ENCODE measurements around the gene CNTN1. TPM values are rescaled to one million over a fixed set of nuclear protein-coding genes. Genes with fewer than 3 reads are reported as not detected.

CNTN1 gene
- total RNA-seq, 4 donors from 2014 or later = 0.40 to 3.9 (median 0.68) TPM

DNA sequence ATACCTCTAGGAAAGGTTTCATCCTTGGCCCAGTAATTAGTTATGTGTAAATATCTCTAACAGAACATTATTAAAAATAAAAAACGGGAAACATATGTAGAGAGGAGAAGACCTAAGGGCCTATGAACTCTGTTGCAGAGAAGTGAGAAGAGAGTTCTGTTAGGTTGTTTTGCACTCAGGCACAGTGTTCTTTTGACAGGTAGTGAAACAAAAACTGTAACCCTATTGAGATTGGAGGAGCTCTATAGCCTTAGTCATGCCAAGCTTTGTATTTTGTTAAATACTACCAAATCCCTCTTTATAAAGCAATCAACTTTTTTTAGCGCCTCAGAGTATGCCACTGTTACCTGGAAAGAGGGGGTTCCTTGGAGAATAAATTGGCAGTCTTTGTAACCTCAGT, 77.6 kb downstream of the CNTN1 start:
- TF ChIP-seq, protein P1, sequence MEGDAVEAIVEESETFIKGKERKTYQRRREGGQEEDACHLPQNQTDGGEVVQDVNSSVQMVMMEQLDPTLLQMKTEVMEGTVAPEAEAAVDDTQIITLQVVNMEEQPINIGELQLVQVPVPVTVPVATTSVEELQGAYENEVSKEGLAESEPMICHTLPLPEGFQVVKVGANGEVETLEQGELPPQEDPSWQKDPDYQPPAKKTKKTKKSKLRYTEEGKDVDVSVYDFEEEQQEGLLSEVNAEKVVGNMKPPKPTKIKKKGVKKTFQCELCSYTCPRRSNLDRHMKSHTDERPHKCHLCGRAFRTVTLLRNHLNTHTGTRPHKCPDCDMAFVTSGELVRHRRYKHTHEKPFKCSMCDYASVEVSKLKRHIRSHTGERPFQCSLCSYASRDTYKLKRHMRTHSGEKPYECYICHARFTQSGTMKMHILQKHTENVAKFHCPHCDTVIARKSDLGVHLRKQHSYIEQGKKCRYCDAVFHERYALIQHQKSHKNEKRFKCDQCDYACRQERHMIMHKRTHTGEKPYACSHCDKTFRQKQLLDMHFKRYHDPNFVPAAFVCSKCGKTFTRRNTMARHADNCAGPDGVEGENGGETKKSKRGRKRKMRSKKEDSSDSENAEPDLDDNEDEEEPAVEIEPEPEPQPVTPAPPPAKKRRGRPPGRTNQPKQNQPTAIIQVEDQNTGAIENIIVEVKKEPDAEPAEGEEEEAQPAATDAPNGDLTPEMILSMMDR (IDR thresholded peaks at IDR 0.05) = no peak
- no peak for TF ChIP-seq POLR2A (IDR thresholded peaks at IDR 0.05)
- no peaks in the 10 kb centered on the region for H3K27me3 ChIP-seq
- no peak for DNase-seq
- H3K9me3 ChIP-seq = no peaks in the 10 kb centered on the region
- H3K4me1 ChIP-seq = no peaks in the 10 kb centered on the region
- no peak overlapping the region for H3K27ac ChIP-seq
- no peak overlapping the region for H3K4me3 ChIP-seq
- H3K36me3 ChIP-seq = no peaks in the 10 kb centered on the region

DNA sequence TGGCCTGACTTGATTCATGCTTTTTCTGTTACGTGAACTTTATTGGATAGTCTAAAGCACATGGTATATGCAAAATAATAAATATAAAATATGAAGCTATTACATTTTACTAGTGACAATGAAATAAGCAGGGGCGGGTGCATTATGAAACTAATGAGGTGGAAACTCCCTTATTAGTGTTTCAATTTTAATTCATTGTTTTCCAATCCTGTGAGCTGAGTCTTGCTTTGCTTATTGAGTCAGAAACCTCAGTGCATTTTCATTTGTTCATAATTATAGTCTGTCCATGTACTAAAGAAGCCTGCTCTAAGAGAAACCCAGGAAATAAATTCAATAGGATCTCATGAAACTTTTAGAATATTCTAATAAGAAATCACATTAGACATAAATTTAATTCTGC, 78.5 kb downstream of the CNTN1 start:
- TF ChIP-seq POLR2A (IDR thresholded peaks at IDR 0.05) = no peak
- TF ChIP-seq, protein P1 (IDR thresholded peaks at IDR 0.05) = no peak
- DNase-seq = no peak
- no peaks in the 10 kb centered on the region for H3K9me3 ChIP-seq
- no peaks in the 10 kb centered on the region for H3K36me3 ChIP-seq
- no peaks in the 10 kb centered on the region for H3K27me3 ChIP-seq
- no peaks in the 10 kb centered on the region for H3K4me1 ChIP-seq
- no peak overlapping the region for H3K27ac ChIP-seq
- H3K4me3 ChIP-seq = no peak overlapping the region

DNA sequence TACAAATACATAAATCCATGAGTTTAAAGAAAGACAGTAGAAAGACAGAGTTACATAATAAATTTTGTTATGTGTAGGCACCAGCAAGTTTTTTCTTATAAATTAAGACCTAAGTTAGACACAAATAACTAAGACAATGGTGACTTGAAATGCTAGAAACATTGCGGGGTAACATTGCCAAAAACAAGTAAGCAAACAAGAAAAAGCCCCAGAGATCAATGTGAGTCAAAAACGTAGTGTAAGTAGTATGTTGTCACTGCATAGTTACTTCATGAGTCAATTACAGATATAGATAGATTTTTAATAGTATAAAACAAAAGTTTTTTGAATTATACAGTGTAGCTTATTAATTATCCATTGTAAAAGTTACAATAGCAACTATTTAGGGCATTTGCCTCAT, 83.4 kb downstream of the CNTN1 start:
- DNase-seq = no peak
- Histone ChIP-seq H3K36me3 (no peaks in the 10 kb centered on the region), H3K4me1 (no peaks in the 10 kb centered on the region), H3K27ac (no peak overlapping the region), H3K9me3 (no peaks in the 10 kb centered on the region), H3K27me3 (no peaks in the 10 kb centered on the region), H3K4me3 (no peak overlapping the region)
- no peak for TF ChIP-seq POLR2A (IDR thresholded peaks at IDR 0.05)
- TF ChIP-seq, protein P1 (IDR thresholded peaks at IDR 0.05) = no peak

DNA sequence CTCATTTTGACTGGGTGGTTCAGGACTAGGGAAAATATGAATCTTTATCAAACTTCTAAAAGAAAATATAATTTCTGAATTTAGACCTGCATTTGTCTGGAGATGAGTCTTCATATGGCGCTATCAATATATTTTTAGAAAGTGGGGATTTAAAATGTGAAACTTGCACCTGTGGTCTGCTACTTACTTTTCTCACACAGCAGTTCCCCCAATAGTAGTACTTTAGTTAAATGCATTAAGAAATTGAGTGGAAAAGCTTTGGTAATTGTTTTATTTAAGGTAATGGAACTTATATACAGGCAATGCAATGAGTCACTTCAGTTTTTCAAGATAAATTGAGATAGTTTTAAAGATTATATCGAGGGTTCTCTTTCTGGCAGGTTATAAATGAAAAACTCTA, 91.9 kb downstream of the CNTN1 start:
- no peak for TF ChIP-seq POLR2A (IDR thresholded peaks at IDR 0.05)
- TF ChIP-seq, protein P1 (IDR thresholded peaks at IDR 0.05) = no peak
- Histone ChIP-seq H3K36me3 (no peaks in the 10 kb centered on the region), H3K27me3 (no peaks in the 10 kb centered on the region), H3K4me3 (no peak overlapping the region), H3K4me1 (no peaks in the 10 kb centered on the region), H3K9me3 (no peaks in the 10 kb centered on the region), H3K27ac (no peak overlapping the region)
- DNase-seq = no peak

DNA sequence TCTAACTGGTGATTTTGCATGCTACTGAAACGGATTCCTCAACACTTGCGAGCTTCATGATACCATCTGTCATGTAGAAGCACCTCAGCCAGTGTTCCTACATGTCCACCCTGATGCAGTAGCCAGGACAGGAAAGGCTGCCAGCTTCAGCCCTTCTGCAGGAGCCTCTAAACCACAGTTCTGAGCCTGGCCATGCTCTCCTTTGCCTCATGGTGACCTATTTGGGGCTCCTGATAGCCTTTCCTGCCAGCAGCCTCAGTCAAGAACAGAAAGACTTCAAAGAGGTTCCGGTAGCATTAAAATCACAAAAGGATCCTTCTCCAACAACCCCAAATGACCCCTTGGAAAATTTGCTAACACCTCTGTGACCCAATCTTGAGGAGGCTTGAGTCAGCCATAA, 96.0 kb downstream of the CNTN1 start:
- TF ChIP-seq, protein P1 (IDR thresholded peaks at IDR 0.05) = no peak
- no peak for TF ChIP-seq POLR2A (IDR thresholded peaks at IDR 0.05)
- DNase-seq = peak in 1 of 3 donors; percentile 24
- H3K9me3 ChIP-seq = no peaks in the 10 kb centered on the region
- H3K4me1 ChIP-seq = no peaks in the 10 kb centered on the region
- H3K27ac ChIP-seq = no peak overlapping the region
- H3K4me3 ChIP-seq = no peak overlapping the region
- no peaks in the 10 kb centered on the region for H3K36me3 ChIP-seq
- no peaks in the 10 kb centered on the region for H3K27me3 ChIP-seq

DNA sequence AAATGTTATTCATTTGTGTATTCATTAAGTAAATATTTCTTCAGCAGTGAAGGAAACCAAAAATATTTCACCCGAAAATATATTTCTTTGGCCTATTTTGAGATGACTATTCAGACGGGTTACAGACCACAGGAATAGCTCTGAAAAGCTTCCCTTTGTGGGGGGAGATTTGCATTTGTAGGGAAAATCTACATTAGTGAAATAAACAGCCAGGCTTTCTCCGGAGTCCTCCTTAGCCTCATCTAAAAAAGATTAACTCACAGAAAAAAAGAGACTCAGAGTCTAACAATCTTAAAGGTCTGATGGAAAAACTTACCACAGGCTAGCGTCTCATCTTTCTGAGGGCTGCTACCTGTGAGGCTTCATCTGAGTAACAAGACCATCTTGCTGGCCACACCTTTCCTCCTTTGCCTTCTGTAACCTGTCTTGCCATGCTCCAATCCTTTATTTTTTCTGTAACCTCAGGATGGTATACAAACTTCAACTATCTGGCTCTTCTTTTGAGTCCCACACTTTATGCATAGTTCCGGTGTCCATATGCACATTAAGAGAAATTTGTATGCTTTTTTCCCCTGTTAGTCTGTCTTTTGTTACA, 100.7 kb downstream of the CNTN1 start:
- Histone ChIP-seq H3K4me3 (no peak overlapping the region), H3K27me3 (no peaks in the 10 kb centered on the region), H3K27ac (no peak overlapping the region), H3K4me1 (no peaks in the 10 kb centered on the region), H3K36me3 (no peaks in the 10 kb centered on the region), H3K9me3 (no peaks in the 10 kb centered on the region)
- no peak for TF ChIP-seq POLR2A (IDR thresholded peaks at IDR 0.05)
- TF ChIP-seq, protein P1 (IDR thresholded peaks at IDR 0.05) = no peak
- DNase-seq = no peak

Measured in Peyer's patch (tissue), 4 donors.